Smooth muscle cell (in vitro differentiated cells): ENCODE measurements around the gene WWP2. TPM values are rescaled to one million over a fixed set of nuclear protein-coding genes. Genes with fewer than 3 reads are reported as not detected.

Experiments
- DNase-seq: peaks from one replicate; lab custom pipeline; 2025; ENCODE audit not compliant: unreplicated experiment; lab: John Stamatoyannopoulos, UW
- H2AFZ ChIP-seq: fragments of 200-600 bp; sonication (generic); 2 replicates; pipeline ENCODE4 v1.6.0; 2016; ENCODE audit warnings: antibody characterized with exemption, low read depth, mild to moderate bottlenecking
- H3F3A ChIP-seq: fragments of 200-600 bp; sonication (generic); 2 replicates; pipeline ENCODE4 v1.6.0; 2017; ENCODE audit warnings: antibody characterized with exemption, low read depth
- H3K27ac ChIP-seq: fragments of 200-600 bp; sonication (generic); 2 replicates; pipeline ENCODE4 v1.5.1; 2016; ENCODE audit warnings: low read depth, mild to moderate bottlenecking
- H3K27me3 ChIP-seq: fragments of 200-600 bp; sonication (generic); 2 replicates; pipeline ENCODE4 v1.6.1; 2016; ENCODE audit warnings: low read depth, mild to moderate bottlenecking
- H3K36me3 ChIP-seq: fragments of 200-600 bp; sonication (generic); 2 replicates; pipeline ENCODE4 v1.5.1; 2016; ENCODE audit warnings: low read depth
- H3K4me1 ChIP-seq: fragments of 200-600 bp; sonication (generic); 2 replicates; pipeline ENCODE4 v1.5.1; 2016; ENCODE audit warnings: low read depth
- H3K4me2 ChIP-seq: fragments of 200-600 bp; sonication (generic); 2 replicates; pipeline ENCODE4 v1.6.0; 2016; ENCODE audit warnings: mild to moderate bottlenecking
- H3K4me3 ChIP-seq: fragments of 200-600 bp; sonication (generic); 2 replicates; pipeline ENCODE4 v1.5.1; 2016; ENCODE audit warnings: mild to moderate bottlenecking
- H3K79me2 ChIP-seq: fragments of 200-600 bp; sonication (generic); 2 replicates; pipeline ENCODE4 v1.6.0; 2016; ENCODE audit warnings: low read depth, mild to moderate bottlenecking
- H3K9ac ChIP-seq: fragments of 200-600 bp; sonication (generic); 2 replicates; pipeline ENCODE4 v1.6.0; 2016; ENCODE audit warnings: low read depth
- H3K9me3 ChIP-seq: fragments of 200-600 bp; sonication (generic); replicated peaks from 2 replicates; pipeline ENCODE4 v1.5.1; 2016; ENCODE audit warnings: low read depth
- H4K20me1 ChIP-seq: fragments of 200-600 bp; sonication (generic); 2 replicates; pipeline ENCODE4 v1.6.0; 2016; ENCODE audit warnings: low read depth
- CTCF ChIP-seq: fragments of 200-600 bp; sonication (generic); IDR thresholded peaks from 2 replicates; pipeline ENCODE4 v1.5.1; 2017; ENCODE audit warnings: borderline replicate concordance, mild to moderate bottlenecking, antibody characterized with exemption; ENCODE audit not compliant: insufficient read depth, poor library complexity, severe bottlenecking
- WGBS: methylation state at CpG from one replicate; pipeline ENCODE4 v1.1.7; 2016; ENCODE audit warnings: low lambda C conversion rate; 5-methylcytosine and 5-hydroxymethylcytosine counted together
- polyA plus RNA-seq: library from polyadenylated mRNA; unstranded; fragments of >200 nt; fragmentation: Nextera tagmentation; extraction: Ambion mirVana; gene quantifications from 2 replicates; pipeline ENCODE4 v1.2.1, GENCODE V29; 2016
- total RNA-seq: library from RNA; depleted of rRNA; stranded (reverse); fragments of >200 nt; gene quantifications from 2 replicates; pipeline ENCODE4 v1.2.3, GENCODE V29; 2014

WWP2 gene
- total and polyA plus RNA-seq, 2 experiments from 2014 or later = 7.8 to 9.0 TPM

GRCh38 chr16:69938981-69939820 is 177.1 kb downstream of the WWP2 start:
- no peaks in the 10 kb centered on the region for H3K27me3 ChIP-seq
- no peak overlapping the region for H2AFZ ChIP-seq
- H3K4me3 ChIP-seq = no peak overlapping the region
- DNase-seq = no peak
- H3K27ac ChIP-seq = no peak overlapping the region
- no peaks in the 10 kb centered on the region for H3F3A ChIP-seq
- H4K20me1 ChIP-seq = no peaks in the 10 kb centered on the region
- no peaks in the 10 kb centered on the region for H3K36me3 ChIP-seq
- WGBS = 94% methylated on average over 28 of the region's 28 CpGs
- TF ChIP-seq CTCF = no peak
- H3K4me2 ChIP-seq = no peak overlapping the region
- H3K9me3 ChIP-seq = no peaks in the 10 kb centered on the region
- peaks cover 3% of the 10 kb centered on the region for H3K4me1 ChIP-seq
- no peaks in the 10 kb centered on the region for H3K79me2 ChIP-seq
- no peak overlapping the region for H3K9ac ChIP-seq

- no peak overlapping the region for H3K9ac ChIP-seq
- WGBS = 95% methylated on average over 26 of the region's 26 CpGs
- no peaks in the 10 kb centered on the region for H3K9me3 ChIP-seq
Measured at GRCh38 chr16:69939821-69940585, 177.9 kb downstream of the WWP2 start.

GRCh38 chr16:69940676-69941075 is 178.5 kb downstream of the WWP2 start:
- H4K20me1 ChIP-seq = no peaks in the 10 kb centered on the region
- no peak overlapping the region for H3K27ac ChIP-seq
- no peaks in the 10 kb centered on the region for H3F3A ChIP-seq
- H3K27me3 ChIP-seq = no peaks in the 10 kb centered on the region
- no peaks in the 10 kb centered on the region for H3K36me3 ChIP-seq
- peaks cover 3% of the 10 kb centered on the region for H3K4me1 ChIP-seq
- no peaks in the 10 kb centered on the region for H3K9me3 ChIP-seq
- no peaks in the 10 kb centered on the region for H3K79me2 ChIP-seq
- no peak for TF ChIP-seq CTCF
- 97% methylated on average over 13 of the region's 13 CpGs for WGBS
- H2AFZ ChIP-seq = no peak overlapping the region
- DNase-seq = no peak
- H3K9ac ChIP-seq = no peak overlapping the region
- H3K4me3 ChIP-seq = no peak overlapping the region
- no peak overlapping the region for H3K4me2 ChIP-seq

More at GRCh38 chr16:69939821-69940585, 177.9 kb downstream of the WWP2 start:
- Histone ChIP-seq H3K36me3 (no peaks in the 10 kb centered on the region), H3F3A (no peaks in the 10 kb centered on the region), H3K27me3 (no peaks in the 10 kb centered on the region), H3K27ac (no peak overlapping the region), H2AFZ (no peak overlapping the region), H3K4me2 (no peak overlapping the region), H3K4me1 (peaks cover 3% of the 10 kb centered on the region), H4K20me1 (no peaks in the 10 kb centered on the region), H3K79me2 (no peaks in the 10 kb centered on the region), H3K4me3 (no peak overlapping the region)
- DNase-seq = no peak
- no peak for TF ChIP-seq CTCF
